Neuronal stem cell (in vitro differentiated cells): ENCODE results near the gene ANKMY1.

ENCODE experiments used
- DNase-seq: peaks from one replicate; pipeline ENCODE4 v3.0.0-alpha.2; 2013; ENCODE audit warnings: low spot score
- H2AFZ ChIP-seq: one replicate; pipeline ENCODE4 v1.6.1; 2013; ENCODE audit warnings: mild to moderate bottlenecking, low read length, inconsistent platforms
- H2AK5ac ChIP-seq: 2 replicates; pipeline ENCODE4 v1.6.1; 2013; ENCODE audit warnings: low read depth, mild to moderate bottlenecking, inconsistent platforms, low read length, moderate library complexity, mixed read lengths
- H2BK120ac ChIP-seq: 2 replicates; pipeline ENCODE4 v1.6.1; 2013; ENCODE audit warnings: low read depth, mild to moderate bottlenecking, inconsistent platforms, low read length, moderate library complexity, mixed read lengths
- H2BK12ac ChIP-seq: one replicate; pipeline ENCODE4 v1.6.1; 2013; ENCODE audit warnings: low read length, inconsistent platforms
- H2BK15ac ChIP-seq: 2 replicates; pipeline ENCODE4 v1.6.1; 2013; ENCODE audit warnings: mild to moderate bottlenecking, low read length, inconsistent platforms, mixed read lengths
- H2BK5ac ChIP-seq: one replicate; pipeline ENCODE4 v1.6.1; 2013; ENCODE audit warnings: inconsistent platforms, mild to moderate bottlenecking, low read length, moderate library complexity
- H3K14ac ChIP-seq: one replicate; pipeline ENCODE4 v1.6.1; 2013; ENCODE audit warnings: low read length, inconsistent platforms
- H3K18ac ChIP-seq: 2 replicates; pipeline ENCODE4 v1.6.1; 2013; ENCODE audit warnings: low read length, inconsistent platforms
- H3K23ac ChIP-seq: 2 replicates; pipeline ENCODE4 v1.6.1; 2013; ENCODE audit warnings: low read depth, mild to moderate bottlenecking, mixed read lengths, low read length, inconsistent platforms; ENCODE audit not compliant: poor library complexity
- H3K27ac ChIP-seq: replicated peaks from 3 replicates; pipeline ENCODE4 v1.5.1; 2013; ENCODE audit warnings: low read length, inconsistent platforms
- H3K27me3 ChIP-seq, 3 experiments: 2 replicates each; pipeline ENCODE4 v1.6.1; 2013; ENCODE audit warnings: low read length in 3 of 3, mild to moderate bottlenecking in 2 of 3, inconsistent platforms in 1 of 3, low read depth in 1 of 3, mixed read lengths in 1 of 3, moderate library complexity in 1 of 3; ENCODE audit not compliant: control insufficient read depth in 3 of 3, insufficient read depth in 3 of 3
- H3K36me3 ChIP-seq, 2 donors: replicated peaks in 1 of 2; 2 replicates each; pipeline ENCODE4 v1.6.1; 2013; ENCODE audit warnings: low read length in 2 of 2; ENCODE audit not compliant: control insufficient read depth in 2 of 2, insufficient read depth in 2 of 2
- H3K4ac ChIP-seq: 2 replicates; pipeline ENCODE4 v1.6.1; 2013; ENCODE audit warnings: inconsistent platforms, mild to moderate bottlenecking, low read length, moderate library complexity
- H3K4me1 ChIP-seq, 2 donors: 1 replicate in 1 of 2; 2 replicates in 1 of 2; pipeline ENCODE4 v1.6.1; 2013; ENCODE audit warnings: low read length in 2 of 2, low read depth in 1 of 2; ENCODE audit not compliant: control insufficient read depth in 2 of 2, insufficient read depth in 1 of 2
- H3K4me2 ChIP-seq: one replicate; pipeline ENCODE4 v1.6.1; 2013; ENCODE audit warnings: mild to moderate bottlenecking, low read length, inconsistent platforms; ENCODE audit not compliant: insufficient read depth, poor library complexity, severe bottlenecking
- H3K4me3 ChIP-seq, 2 donors: 2 replicates each; pipeline ENCODE4 v1.5.1; 2013; ENCODE audit warnings: low read length in 2 of 2, mild to moderate bottlenecking in 2 of 2, inconsistent platforms in 1 of 2, moderate library complexity in 1 of 2
- H3K79me1 ChIP-seq: one replicate; pipeline ENCODE4 v1.6.1; 2013; ENCODE audit warnings: low read depth, mild to moderate bottlenecking, inconsistent platforms, low read length, moderate library complexity
- H3K9ac ChIP-seq: one replicate; pipeline ENCODE4 v1.6.1; 2013; ENCODE audit warnings: mild to moderate bottlenecking, low read depth, low read length, inconsistent platforms; ENCODE audit not compliant: poor library complexity
- H3K9me3 ChIP-seq, 2 donors: replicated peaks in 1 of 2; 2 replicates each; pipeline versions ENCODE3 to v1.6.1; 2013; ENCODE audit warnings: low read length in 2 of 2, mild to moderate bottlenecking in 2 of 2, inconsistent platforms in 1 of 2, low read depth in 1 of 2, mixed read lengths in 1 of 2, moderate library complexity in 1 of 2; ENCODE audit not compliant: control insufficient read depth in 2 of 2, insufficient read depth in 1 of 2
- H4K8ac ChIP-seq: one replicate; pipeline ENCODE4 v1.6.1; 2013; ENCODE audit warnings: low read depth, mild to moderate bottlenecking, inconsistent platforms, low read length, moderate library complexity
- H4K91ac ChIP-seq: one replicate; pipeline ENCODE4 v1.6.1; 2013; ENCODE audit warnings: low read length, low read depth, mild to moderate bottlenecking, inconsistent platforms; ENCODE audit not compliant: poor library complexity
- WGBS, 2 donors: extraction: QIAGEN DNeasy Blood & Tissue Kit; methylation state at CpG; one replicate each; pipeline ENCODE4 v1.1.7; 2013; ENCODE audit warnings: missing lambda C conversion rate in 2 of 2, mixed read lengths in 1 of 2; ENCODE audit not compliant: insufficient read length in 2 of 2, insufficient replicate concordance in 1 of 2; ENCODE audit errors: extremely low coverage in 2 of 2; 5-methylcytosine and 5-hydroxymethylcytosine counted together

ANKMY1 gene

GRCh38 chr2:240514631-240515030, 43.2 kb downstream of the ANKMY1 start:
- no CpG with 5 or more reads among the region's 2 CpGs for WGBS, 2 donors
- Histone ChIP-seq H3K79me1 (peaks cover 2% of the 10 kb centered on the region), H3K4me1 (peaks cover 0 to 2% of the 10 kb centered on the region in 2 donors), H3K27ac (no peak overlapping the region), H3K27me3 (peaks cover 0 to 7% (median 0%) of the 10 kb centered on the region in 3 experiments), H2BK12ac (peak overlapping the region; percentile 80), H3K9ac (peak overlapping the region; percentile 54), H4K8ac (no peak overlapping the region), H3K14ac (no peak overlapping the region), H2BK5ac (no peak overlapping the region), H3K4ac (no peak overlapping the region), H3K18ac (peak overlapping the region; percentile 42), H3K9me3 (peaks cover 0 to 1% of the 10 kb centered on the region in 2 donors), H3K36me3 (peaks cover 0 to 18% of the 10 kb centered on the region in 2 donors), H2BK120ac (no peak overlapping the region), H3K4me3 (no peak overlapping the region), H4K91ac (no peak overlapping the region), H2AK5ac (peak overlapping the region; percentile 27), H2BK15ac (no peak overlapping the region), H3K4me2 (no peak overlapping the region), H3K23ac (peak overlapping the region; percentile 47), H2AFZ (no peak overlapping the region)
- no peak for DNase-seq

- peak overlapping the region; percentile 61 for H3K18ac ChIP-seq
- H3K27me3 ChIP-seq: no peaks in the 10 kb centered on the region
- DNase-seq: peak; percentile 41
- no peak overlapping the region for H3K27ac ChIP-seq
- H4K8ac ChIP-seq: no peak overlapping the region
- H3K4me3 ChIP-seq: no peak overlapping the region
- peak overlapping the region; percentile 47 for H3K9ac ChIP-seq
- no peak overlapping the region for H3K4ac ChIP-seq
- no peak overlapping the region for H3K4me2 ChIP-seq
- WGBS, 2 donors: no CpG with 5 or more reads among the region's 13 CpGs
- peaks cover 0 to 13% of the 10 kb centered on the region in 2 donors for H3K36me3 ChIP-seq
- peaks cover 0 to 1% of the 10 kb centered on the region in 2 donors for H3K9me3 ChIP-seq
- H2BK120ac ChIP-seq: no peak overlapping the region
- no peak overlapping the region for H2BK5ac ChIP-seq
- no peak overlapping the region for H2BK12ac ChIP-seq
- no peaks in the 10 kb centered on the region for H3K4me1 ChIP-seq
- H4K91ac ChIP-seq: no peak overlapping the region
- H3K14ac ChIP-seq: no peak overlapping the region
- H2AFZ ChIP-seq: peak overlapping the region; percentile 15
- no peak overlapping the region for H2BK15ac ChIP-seq
- H2AK5ac ChIP-seq: peak overlapping the region; percentile 68
- H3K23ac ChIP-seq: peak overlapping the region; percentile 67
- peaks cover 2% of the 10 kb centered on the region for H3K79me1 ChIP-seq
Measured at GRCh38 chr2:240513549-240514287, 44.1 kb downstream of the ANKMY1 start.

GRCh38 chr2:240512666-240513535, 44.9 kb downstream of the ANKMY1 start:
- H4K91ac ChIP-seq: no peak overlapping the region
- no peak overlapping the region for H3K23ac ChIP-seq
- no peak overlapping the region for H2BK120ac ChIP-seq
- no peak overlapping the region for H3K27ac ChIP-seq
- no peak overlapping the region for H3K4me2 ChIP-seq
- peak overlapping the region; percentile 68 for H2AK5ac ChIP-seq
- peak overlapping the region; percentile 91 for H2BK15ac ChIP-seq
- peaks cover 0 to 1% of the 10 kb centered on the region in 2 donors for H3K9me3 ChIP-seq
- peak overlapping the region; percentile 46 for H2BK12ac ChIP-seq
- no peak overlapping the region for H3K4ac ChIP-seq
- peak overlapping the region; percentile 28 for H3K14ac ChIP-seq
- no CpG with 5 or more reads among the region's 21 CpGs for WGBS, 2 donors
- no peaks in the 10 kb centered on the region for H3K4me1 ChIP-seq
- H3K18ac ChIP-seq: peak overlapping the region; percentile 44
- peak overlapping the region in 1 of 2 donors; percentile 27 for H3K4me3 ChIP-seq
- H3K9ac ChIP-seq: peak overlapping the region; percentile 37
- DNase-seq: no peak
- no peak overlapping the region for H2BK5ac ChIP-seq
- no peak overlapping the region for H2AFZ ChIP-seq
- no peak overlapping the region for H4K8ac ChIP-seq
- peaks cover 2% of the 10 kb centered on the region for H3K79me1 ChIP-seq
- H3K27me3 ChIP-seq: no peaks in the 10 kb centered on the region
- peaks cover 0 to 10% of the 10 kb centered on the region in 2 donors for H3K36me3 ChIP-seq

GRCh38 chr2:240512109-240512485, 45.7 kb downstream of the ANKMY1 start:
- H3K9me3 ChIP-seq: peaks cover 0 to 1% of the 10 kb centered on the region in 2 donors
- no peak overlapping the region for H3K23ac ChIP-seq
- peaks cover 2% of the 10 kb centered on the region for H3K79me1 ChIP-seq
- no peak overlapping the region for H4K8ac ChIP-seq
- H2BK5ac ChIP-seq: no peak overlapping the region
- no peak overlapping the region for H2AK5ac ChIP-seq
- no peak overlapping the region for H2BK15ac ChIP-seq
- no peak overlapping the region for H3K27ac ChIP-seq
- no peaks in the 10 kb centered on the region for H3K27me3 ChIP-seq
- no CpG with 5 or more reads among the region's 11 CpGs for WGBS, 2 donors
- peak overlapping the region; percentile 21 for H3K9ac ChIP-seq
- no peak overlapping the region for H3K4me2 ChIP-seq
- peak overlapping the region; percentile 19 for H3K18ac ChIP-seq
- H3K36me3 ChIP-seq: peaks cover 0 to 4% of the 10 kb centered on the region in 2 donors
- H3K4me1 ChIP-seq: no peaks in the 10 kb centered on the region
- DNase-seq: no peak
- H2BK12ac ChIP-seq: no peak overlapping the region
- no peak overlapping the region for H4K91ac ChIP-seq
- no peak overlapping the region for H2BK120ac ChIP-seq
- H3K14ac ChIP-seq: peak overlapping the region; percentile 63
- H3K4ac ChIP-seq: no peak overlapping the region
- peak overlapping the region in 1 of 2 donors; percentile 26 for H3K4me3 ChIP-seq
- H2AFZ ChIP-seq: no peak overlapping the region
